ENCODE results near the gene SIL1.

Gene SIL1

DNA sequence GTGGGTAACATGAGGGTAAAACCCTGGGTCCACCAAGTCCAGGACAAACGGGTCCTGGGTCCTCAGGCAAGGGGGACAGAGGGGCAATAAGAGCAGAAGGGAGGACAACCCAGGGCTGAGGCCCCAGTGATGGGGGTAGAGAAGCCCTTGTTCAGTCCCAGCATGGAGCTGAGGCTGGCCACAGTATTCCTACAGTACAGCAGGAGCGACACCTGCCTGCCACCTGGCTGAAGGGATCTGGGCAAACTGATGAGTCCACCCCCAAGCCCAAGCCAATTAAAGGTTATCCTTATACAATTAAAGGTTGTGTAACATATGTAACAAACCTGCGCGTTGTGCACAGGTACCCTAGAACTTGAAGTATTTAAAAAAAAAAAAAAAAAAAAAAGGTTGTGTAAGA lies 225.3 kb downstream of the SIL1 start:
- DNase-seq: peak in 1 of 2 experiments; percentile 26

DNA sequence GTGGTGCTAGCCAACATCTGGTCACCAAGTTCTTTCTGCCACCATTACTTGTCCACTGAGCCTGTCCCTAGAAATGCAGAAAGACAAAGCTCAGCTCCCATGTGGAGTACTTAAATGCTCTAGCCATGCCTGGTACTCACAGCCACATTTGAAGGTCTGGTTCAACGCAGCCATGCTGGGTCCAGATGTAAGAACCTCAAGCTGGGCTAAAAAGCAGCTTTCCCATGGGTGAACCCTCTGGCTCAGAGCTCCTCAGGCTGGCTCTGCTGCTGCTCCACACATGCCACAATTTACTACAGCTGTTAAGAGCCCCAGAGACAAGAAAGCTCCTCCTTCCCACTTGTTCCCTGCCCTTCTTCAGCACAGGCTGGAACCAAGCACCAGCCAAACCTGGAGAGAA lies 225.9 kb downstream of the SIL1 start:
- no peak for DNase-seq

DNA sequence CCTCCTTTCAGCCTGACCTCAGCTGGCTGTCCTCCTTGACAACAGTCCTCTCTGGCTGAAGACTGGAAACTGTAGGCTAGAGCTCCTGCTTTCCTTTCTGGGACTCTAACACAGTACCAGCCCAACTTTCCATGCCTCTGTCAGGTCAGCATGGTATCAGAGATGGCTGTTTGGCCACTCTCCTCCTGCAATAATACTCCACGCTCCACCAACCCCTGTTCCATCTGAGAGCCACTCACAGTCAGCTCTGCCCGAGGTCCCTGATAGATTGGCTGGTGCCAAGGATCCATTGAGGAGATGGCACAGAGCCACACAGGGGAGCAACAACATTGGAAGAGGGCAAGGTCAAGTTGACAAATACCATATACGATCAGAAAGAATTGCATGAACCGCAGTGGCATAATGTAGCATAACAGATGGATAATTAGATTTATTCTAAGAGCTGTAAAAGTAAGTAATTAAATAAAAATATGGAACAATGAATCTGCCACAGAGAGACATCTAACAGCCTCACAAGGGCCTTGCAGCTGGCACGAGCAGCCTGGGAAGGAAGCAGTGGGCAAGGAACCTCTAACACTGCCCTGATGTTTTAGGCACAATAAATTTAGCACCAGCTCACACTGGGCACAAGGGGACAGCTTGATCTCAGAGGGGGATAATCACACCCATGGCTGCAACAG lies 228.7 kb downstream of the SIL1 start:
- no peak for DNase-seq

DNA sequence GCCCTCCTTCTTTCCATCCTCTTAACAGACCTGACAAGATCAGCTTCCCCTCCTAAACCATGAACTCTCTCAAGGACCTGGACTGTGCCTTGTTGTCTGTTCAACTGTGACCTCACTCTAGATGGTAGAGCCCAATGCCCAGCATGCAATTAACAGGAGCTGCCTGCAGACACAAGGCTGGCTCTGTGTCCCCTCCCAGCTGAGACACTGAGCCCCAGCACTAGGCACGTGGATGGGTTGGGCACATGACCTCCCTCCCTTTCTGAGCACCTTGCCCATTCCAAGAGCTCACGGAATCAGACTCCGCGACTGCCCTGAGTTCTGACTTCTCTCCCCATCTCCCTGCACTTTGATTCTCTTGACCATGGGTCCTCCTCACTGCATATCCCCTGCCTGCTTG lies 229.6 kb downstream of the SIL1 start:
- DNase-seq: no peak

GRCh38 chr5:138967791-138968448 lies 230.2 kb downstream of the SIL1 start:
- no peak for DNase-seq

- DNase-seq: no peak
These were observed 231.8 kb downstream of the SIL1 start for GRCh38 chr5:138966236-138966985.

GRCh38 chr5:138965626-138966025 lies 232.5 kb downstream of the SIL1 start:
- no peak for DNase-seq

- no peak for DNase-seq
These were observed 233.4 kb downstream of the SIL1 start for GRCh38 chr5:138964647-138965201.

GRCh38 chr5:138963763-138964371 lies 234.3 kb downstream of the SIL1 start:
- DNase-seq: no peak

DNA sequence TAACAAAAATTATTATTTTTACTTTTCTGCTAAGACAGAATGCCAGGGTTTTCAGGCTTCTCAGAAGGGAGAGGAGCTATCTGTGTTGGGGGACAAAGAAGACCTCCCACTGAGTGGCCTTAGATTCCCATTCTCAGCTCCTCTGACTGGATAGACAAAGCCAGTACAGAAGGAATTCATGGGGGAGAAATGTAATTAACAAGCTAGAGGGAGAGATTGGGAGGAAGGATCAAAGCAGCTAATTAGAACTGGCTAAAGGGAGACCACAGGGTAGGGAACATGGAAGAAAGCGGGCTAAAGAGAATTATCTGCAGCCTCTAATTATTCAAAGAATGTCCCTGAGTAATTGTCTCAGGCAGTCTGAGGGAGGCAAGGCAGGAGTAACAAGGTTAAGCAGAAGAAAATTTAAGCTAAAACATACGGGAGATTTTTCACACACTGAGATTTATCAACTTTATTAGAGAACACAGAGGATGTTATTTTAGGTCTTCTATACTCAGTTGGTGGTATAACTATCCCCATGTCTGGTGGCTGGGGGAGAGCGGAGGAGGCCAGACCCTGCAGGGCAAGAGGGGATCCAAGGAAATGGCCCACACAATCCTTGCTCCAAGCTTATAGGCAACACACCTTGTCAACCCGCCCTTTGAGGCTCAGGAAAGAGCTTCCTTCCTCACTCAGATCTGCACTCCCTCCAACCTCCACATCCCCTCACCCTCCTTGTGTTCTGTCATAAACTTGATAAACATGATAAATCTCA lies 235.4 kb downstream of the SIL1 start:
- DNase-seq: no peak

- DNase-seq: no peak
These were observed 236.4 kb downstream of the SIL1 start for GRCh38 chr5:138961729-138962128.

GRCh38 chr5:138961221-138961620 lies 236.9 kb downstream of the SIL1 start:
- DNase-seq: no peak

DNA sequence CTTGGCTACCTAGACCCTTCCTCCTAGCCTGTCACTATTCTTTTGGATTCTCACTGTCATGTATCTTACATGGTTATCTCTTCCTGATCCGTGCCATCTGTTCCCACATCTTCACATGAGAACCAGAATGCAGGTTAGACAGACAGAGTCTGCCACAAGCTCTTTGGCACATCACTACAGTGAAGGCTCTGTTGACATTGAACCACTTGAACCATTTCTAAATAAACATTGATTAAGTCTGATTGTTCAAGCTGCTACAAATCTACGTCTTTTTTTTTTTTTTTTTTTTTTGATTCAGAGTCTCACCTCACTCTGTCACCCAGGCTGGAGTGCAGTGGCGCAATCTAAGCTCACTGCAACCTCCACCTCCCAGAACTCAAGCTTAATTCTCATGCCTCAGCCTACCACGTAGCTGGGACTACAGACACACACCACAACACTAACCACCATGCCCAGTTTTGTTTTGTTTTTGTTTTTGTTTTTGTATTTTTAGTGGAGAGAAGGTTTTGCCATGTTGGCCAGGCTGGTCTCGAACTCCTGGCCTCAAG lies 237.9 kb downstream of the SIL1 start:
- no peak for DNase-seq

DNA sequence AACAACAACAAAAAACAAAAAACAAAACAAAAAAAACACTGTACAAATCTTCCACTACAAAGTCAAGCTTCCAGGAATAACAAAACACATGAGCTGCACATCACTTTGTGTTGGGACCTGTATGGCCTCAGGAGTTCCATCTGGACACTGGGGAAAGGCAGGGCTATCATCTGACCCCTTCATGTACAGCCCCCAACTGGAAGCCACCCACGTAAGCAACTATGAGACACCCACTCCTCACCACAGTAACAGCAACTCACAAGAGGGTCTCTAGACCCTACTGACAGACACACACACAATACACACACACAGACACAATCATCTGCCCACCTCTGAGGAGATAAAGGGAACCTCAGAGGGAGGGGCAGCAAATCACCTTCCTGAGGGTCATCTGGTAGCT lies 241.4 kb downstream of the SIL1 start:
- no peak for DNase-seq

DNA sequence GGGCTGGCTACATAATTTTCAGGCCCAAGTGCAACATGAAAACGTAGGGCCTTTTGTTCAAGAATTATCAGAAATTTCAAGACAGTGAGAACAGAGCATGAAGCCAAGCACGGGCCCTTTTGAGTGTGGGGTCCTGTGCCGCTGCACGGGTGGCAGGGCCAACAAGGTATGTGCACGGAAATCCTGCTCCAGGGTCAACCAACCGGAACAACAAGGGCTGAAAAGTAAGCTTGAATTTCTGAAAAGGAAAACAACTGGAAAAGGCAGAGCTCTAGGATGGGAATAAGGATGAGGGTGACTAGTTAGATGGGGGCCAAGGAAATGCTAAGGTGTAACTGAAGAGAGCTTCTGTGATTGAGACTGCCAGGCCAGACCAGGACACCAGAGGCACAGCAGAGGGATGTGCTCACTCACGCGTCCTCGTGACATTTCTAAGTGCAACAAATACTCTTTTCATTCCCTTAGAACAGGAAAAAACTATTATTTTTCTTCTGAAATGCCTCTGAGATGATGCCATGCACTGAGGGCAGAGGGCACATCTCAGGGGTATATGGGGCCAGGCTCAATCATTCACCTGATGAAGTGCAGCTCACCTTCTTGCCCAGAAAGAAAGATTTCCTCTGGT lies 242.4 kb downstream of the SIL1 start:
- DNase-seq: no peak

GRCh38 chr5:138955013-138955660 lies 243.0 kb downstream of the SIL1 start:
- DNase-seq: peak in 1 of 2 experiments; percentile 38

DNA sequence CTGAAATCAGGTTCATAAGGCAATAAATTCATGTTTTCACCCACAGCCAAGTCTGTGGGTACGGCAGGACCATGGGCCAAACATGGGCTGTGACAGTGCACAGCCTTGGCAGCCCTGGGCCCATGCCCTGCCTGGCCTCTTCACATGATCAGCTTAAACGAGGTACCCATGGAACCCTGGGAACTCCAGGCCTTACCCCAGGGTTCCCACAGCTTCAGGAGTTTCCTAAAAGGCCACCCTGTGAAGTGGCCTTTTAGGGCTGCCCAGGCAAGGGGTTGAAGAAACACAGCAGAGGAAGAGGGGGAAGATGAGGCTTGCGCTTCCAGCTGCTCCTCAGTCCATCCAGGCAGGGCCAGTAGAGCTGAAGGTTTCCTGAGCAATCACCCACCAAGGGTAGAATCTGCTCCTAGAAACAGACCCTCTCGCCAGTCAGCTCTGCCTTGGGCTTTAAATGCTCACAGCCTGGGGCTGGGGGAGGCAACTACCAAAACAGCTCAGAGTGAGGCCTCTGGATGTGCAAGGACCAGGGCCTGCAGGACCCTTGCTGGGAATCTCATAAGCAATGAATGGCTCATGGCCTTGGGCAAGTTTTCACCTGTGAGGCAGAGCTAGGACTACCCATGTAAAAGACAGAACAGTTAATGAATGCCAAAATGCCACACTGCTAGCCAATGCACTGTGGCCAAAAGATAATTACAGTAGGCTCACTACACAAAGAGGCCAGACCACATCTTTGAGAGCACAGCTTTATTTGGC lies 243.7 kb downstream of the SIL1 start:
- DNase-seq: no peak

- DNase-seq: peak; percentile 59 to 87
These were observed 244.5 kb downstream of the SIL1 start for GRCh38 chr5:138953387-138954256.

DNA sequence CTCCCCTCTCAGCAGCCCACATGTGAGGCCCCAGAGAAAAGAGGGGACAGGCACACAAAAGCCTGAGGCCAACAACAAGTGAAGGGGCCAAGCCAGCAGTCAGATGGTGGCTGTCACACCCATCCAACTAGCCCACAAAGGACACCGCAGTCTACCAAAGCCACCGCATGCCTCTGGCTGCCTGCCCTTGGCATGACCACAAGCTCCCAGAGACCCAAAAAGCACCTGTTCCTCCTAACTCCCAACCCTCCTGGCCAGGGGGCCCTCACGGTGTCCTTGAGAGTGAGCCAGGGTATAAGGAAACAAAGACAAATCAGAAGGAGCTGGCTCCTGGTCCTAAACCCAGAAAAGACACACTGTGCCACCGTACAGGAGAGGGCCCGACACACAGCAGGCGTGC lies 245.2 kb downstream of the SIL1 start:
- DNase-seq: no peak

Data from NCI-H526 (cell line).